Measurements from ENCODE around the gene GTPBP1. TPM values are rescaled to one million over a fixed set of nuclear protein-coding genes. Genes with fewer than 3 reads are reported as not detected.

GTPBP1 gene
- total RNA-seq, 1 experiment from 2014 or later = 28.9 TPM

DNA sequence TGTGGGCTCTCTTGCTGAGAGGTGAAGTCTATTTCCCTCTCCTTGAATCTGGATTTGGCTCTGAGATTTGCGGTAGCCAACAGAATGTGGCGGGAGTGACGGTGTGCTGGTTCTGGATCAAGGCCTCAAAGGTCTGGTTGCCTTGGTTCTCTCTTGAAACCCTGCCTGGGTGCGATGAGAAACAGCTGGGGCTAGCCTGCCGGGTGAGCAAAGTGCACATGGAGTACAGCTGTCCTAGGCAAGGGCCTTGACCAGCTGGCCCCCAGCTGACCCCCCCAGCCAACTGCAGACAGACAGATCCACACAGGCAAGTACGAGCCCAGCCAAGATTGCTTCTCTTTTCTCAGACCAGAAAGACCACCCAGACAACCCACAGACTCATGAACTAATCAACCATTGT, 39.2 kb downstream of the GTPBP1 start:
- Histone ChIP-seq H3K4me3 (no peak overlapping the region), H3K27ac (no peak overlapping the region), H3K9me3 (replicated peaks) (no peaks in the 10 kb centered on the region), H3K36me3 (peaks cover 99% of the 10 kb centered on the region), H3K27me3 (replicated peaks) (no peaks in the 10 kb centered on the region), H3K4me1 (replicated peaks) (no peaks in the 10 kb centered on the region)
- no peak for DNase-seq (ENCODE audit: low read depth in 1 of 2, low spot score in 2 of 2)

- Histone ChIP-seq H3K27me3 (replicated peaks) (no peaks in the 10 kb centered on the region), H3K9me3 (replicated peaks) (no peaks in the 10 kb centered on the region), H3K36me3 (peaks cover 99% of the 10 kb centered on the region), H3K4me1 (replicated peaks) (no peaks in the 10 kb centered on the region), H3K27ac (no peak overlapping the region), H3K4me3 (no peak overlapping the region)
- no peak for DNase-seq (ENCODE audit: low read depth in 1 of 2, low spot score in 2 of 2)
Observed at GRCh38 chr22:38745676-38746460, 40.1 kb downstream of the GTPBP1 start.

DNA sequence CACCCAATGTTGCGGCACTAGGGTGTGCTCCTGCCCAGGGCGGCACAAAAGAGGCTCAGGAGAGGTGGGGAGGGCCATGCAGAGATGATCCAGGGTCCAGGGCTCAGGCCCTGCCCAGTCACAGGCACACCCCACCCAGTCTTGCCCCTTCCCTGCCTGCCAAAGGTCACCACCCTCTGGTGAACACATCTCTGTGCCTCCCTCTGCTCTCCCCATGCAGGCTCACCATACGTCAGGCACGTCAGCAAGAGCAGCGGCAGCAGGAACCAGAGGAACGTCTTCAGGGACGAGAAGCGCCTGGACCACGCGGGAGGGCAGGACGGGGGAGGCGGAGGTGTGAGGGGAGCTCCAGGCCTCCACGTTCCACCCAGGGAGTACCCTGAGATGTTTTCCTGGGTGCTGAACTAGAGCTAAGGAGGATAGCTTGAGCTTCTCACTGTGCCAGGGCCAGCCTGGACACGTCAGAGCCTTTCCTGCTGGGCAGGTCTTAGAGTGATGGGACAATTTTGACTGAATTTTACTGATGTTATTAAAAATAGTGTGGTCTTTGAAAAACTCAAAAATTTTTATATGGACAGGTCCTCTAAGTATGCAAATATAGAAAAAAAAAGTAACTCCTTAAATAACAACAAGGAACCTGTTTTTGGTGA, 42.9 kb downstream of the GTPBP1 start:
- no peaks in the 10 kb centered on the region for H3K27me3 ChIP-seq (replicated peaks)
- no peaks in the 10 kb centered on the region; the same call in 1 of the 2 replicates for H3K4me1 ChIP-seq (replicated peaks)
- no peak overlapping the region for H3K27ac ChIP-seq
- peaks cover 98% of the 10 kb centered on the region for H3K36me3 ChIP-seq
- no peak overlapping the region for H3K4me3 ChIP-seq
- H3K9me3 ChIP-seq (replicated peaks) = no peaks in the 10 kb centered on the region
- no peak for DNase-seq (ENCODE audit: low read depth in 1 of 2, low spot score in 2 of 2)

DNA sequence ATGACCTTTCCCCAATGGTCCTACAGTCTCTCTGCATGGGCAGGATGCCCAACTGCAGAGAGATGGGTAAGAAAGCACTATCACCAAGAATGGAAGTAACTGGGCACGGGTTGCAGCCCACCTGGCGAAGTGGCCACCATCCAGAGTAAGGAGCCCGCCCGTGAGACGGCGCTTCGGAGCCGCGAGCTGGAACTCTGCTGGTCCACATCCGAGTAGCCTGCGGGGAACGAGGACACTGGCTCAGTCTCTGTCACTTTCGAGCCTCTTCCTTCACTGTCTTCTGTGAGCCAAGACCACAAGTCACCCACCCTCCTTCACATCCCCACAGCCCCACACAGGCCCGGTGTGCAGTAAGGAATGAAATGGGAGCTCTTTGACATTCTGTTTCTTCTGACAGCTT, 44.4 kb downstream of the GTPBP1 start:
- DNase-seq (ENCODE audit: low read depth in 1 of 2, low spot score in 2 of 2) = no peak
- no peaks in the 10 kb centered on the region for H3K9me3 ChIP-seq (replicated peaks)
- peaks cover 10% of the 10 kb centered on the region for H3K4me1 ChIP-seq (replicated peaks)
- no peak overlapping the region for H3K27ac ChIP-seq
- no peak overlapping the region for H3K4me3 ChIP-seq
- no peaks in the 10 kb centered on the region for H3K27me3 ChIP-seq (replicated peaks)
- peaks cover 92% of the 10 kb centered on the region for H3K36me3 ChIP-seq

DNA sequence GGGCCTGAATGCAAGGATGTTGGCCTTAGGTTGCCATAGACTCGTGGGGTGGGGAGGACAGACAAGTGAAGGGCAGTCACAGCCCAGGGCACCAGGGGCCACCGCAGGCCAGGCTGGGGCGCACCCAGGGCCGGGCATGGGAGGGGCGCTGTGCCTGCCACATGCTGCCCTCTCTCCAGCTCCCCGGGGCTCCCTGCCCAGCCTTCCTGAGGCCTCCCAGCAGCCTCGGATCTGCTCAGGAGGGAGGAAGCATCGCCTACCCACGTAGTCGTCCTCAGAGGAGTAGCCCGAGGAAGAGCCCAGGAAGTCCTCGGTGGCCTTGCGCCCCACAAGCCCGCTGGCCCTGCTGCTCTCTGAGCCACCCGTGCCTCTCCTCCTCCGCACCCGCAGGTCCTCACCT, 44.9 kb downstream of the GTPBP1 start:
- Histone ChIP-seq H3K4me3 (no peak overlapping the region), H3K36me3 (peaks cover 92% of the 10 kb centered on the region), H3K27ac (no peak overlapping the region), H3K4me1 (replicated peaks) (peaks cover 10% of the 10 kb centered on the region), H3K27me3 (replicated peaks) (no peaks in the 10 kb centered on the region), H3K9me3 (replicated peaks) (peaks cover 3% of the 10 kb centered on the region; the same call in 1 of the 2 replicates)
- no peak for DNase-seq (ENCODE audit: low read depth in 1 of 2, low spot score in 2 of 2)

DNA sequence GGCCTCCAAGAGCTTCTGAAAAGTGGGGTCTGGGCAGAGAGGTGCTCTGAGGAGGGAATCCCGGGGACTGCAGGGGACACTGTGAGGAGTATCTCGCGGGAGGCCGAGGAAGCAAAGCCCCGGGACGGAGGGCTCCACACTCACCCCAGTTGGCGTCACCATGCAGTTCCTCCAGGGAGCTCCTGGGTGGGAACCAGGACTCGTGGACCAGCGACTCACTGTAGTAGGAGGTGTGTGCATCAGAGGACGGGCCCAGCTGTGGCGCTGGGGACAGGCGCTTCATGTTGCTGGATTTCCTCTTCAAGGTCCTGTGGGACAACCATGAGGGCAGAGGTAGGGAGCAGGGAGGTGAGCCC, 45.3 kb downstream of the GTPBP1 start:
- peaks cover 89% of the 10 kb centered on the region for H3K36me3 ChIP-seq
- H3K4me3 ChIP-seq = no peak overlapping the region
- H3K9me3 ChIP-seq (replicated peaks) = peaks cover 3% of the 10 kb centered on the region; the same call in 1 of the 2 replicates
- H3K4me1 ChIP-seq (replicated peaks) = peaks cover 12% of the 10 kb centered on the region
- no peaks in the 10 kb centered on the region for H3K27me3 ChIP-seq (replicated peaks)
- no peak for DNase-seq (ENCODE audit: low read depth in 1 of 2, low spot score in 2 of 2)
- no peak overlapping the region for H3K27ac ChIP-seq

GRCh38 chr22:38751422-38752346, 45.9 kb downstream of the GTPBP1 start:
- Histone ChIP-seq H3K9me3 (replicated peaks) (peaks cover 3% of the 10 kb centered on the region; the same call in 1 of the 2 replicates), H3K36me3 (peaks cover 84% of the 10 kb centered on the region), H3K27me3 (replicated peaks) (no peaks in the 10 kb centered on the region), H3K4me3 (no peak overlapping the region), H3K27ac (no peak overlapping the region), H3K4me1 (replicated peaks) (peaks cover 18% of the 10 kb centered on the region)
- DNase-seq (ENCODE audit: low read depth in 1 of 2, low spot score in 2 of 2) = no peak

- DNase-seq (ENCODE audit: low read depth in 1 of 2, low spot score in 2 of 2) = peak in 1 of 2 experiments; percentile 34
- Histone ChIP-seq H3K9me3 (replicated peaks) (peaks cover 3% of the 10 kb centered on the region; the same call in 1 of the 2 replicates), H3K4me1 (replicated peaks) (peaks cover 25% of the 10 kb centered on the region), H3K27ac (peak overlapping the region; percentile 76; the same call in 1 of the 2 replicates), H3K36me3 (peaks cover 60% of the 10 kb centered on the region), H3K4me3 (peak overlapping the region; percentile 95), H3K27me3 (replicated peaks) (no peaks in the 10 kb centered on the region)
Observed at GRCh38 chr22:38753948-38754750, 48.4 kb downstream of the GTPBP1 start.

DNA sequence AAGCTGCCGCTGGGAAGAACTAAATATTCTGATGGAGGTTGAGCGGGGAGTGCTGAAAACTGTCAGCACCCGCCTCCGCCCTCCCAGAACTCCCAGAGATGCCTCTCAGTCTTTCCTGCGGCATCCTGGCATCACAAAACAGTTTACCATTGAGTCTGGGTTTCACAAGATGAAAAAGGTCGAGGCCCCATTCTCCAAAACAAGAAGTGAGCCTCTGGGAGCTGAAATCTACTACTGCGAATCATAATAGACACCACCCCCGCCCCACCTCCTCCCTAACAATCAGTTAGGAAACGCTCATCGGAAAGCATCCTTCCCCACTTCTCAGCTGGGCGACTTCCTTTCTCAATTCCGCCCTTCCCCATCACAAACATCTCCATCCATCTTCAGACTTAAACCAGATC, 49.0 kb downstream of the GTPBP1 start:
- peaks cover 54% of the 10 kb centered on the region for H3K36me3 ChIP-seq
- peaks cover 3% of the 10 kb centered on the region; the same call in 1 of the 2 replicates for H3K9me3 ChIP-seq (replicated peaks)
- H3K27ac ChIP-seq = peak overlapping the region; percentile 76
- peak overlapping the region; percentile 95 for H3K4me3 ChIP-seq
- peak in 1 of 2 experiments; percentile 36 for DNase-seq (ENCODE audit: low read depth in 1 of 2, low spot score in 2 of 2)
- H3K4me1 ChIP-seq (replicated peaks) = peaks cover 25% of the 10 kb centered on the region
- H3K27me3 ChIP-seq (replicated peaks) = no peaks in the 10 kb centered on the region

DNA sequence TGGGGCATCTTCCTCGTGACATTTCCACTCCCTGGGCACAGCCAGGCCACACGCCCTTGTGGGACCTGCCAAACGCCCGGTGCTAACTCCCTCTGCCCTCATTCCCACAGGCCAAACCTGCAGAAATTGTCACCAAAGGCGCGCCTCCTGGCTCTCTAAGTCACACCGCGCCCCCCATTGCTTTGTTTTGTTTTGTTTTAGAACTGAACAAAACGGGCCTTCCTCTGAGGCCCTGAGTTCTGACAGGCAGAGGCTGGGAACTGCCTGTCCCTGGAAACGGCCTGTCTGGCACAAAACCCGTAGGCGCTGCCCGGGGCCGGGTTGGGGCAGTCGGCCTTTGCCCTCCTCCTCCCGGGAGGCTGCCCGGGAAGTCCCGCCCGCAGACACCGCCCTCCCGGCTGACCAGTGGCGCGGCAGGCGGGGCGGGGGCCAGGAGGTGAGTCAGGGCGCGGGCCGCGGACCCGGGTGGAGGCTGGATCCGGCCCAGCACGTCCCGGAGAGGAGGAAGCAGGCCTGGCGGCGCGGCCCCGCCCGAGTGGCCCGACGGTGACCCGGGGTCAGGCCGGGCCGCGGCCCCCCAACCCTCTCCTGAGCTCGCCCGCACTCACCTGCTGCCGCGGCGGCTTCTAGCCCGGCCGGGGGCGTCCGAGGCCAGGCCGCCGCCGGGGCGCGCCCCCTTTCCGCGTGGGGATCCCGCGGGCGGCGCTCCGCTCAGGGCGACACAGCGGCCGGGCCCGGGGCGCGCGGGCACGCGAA, 49.6 kb downstream of the GTPBP1 start:
- Histone ChIP-seq H3K9me3 (replicated peaks) (peaks cover 3% of the 10 kb centered on the region; the same call in 1 of the 2 replicates), H3K4me3 (peak overlapping the region; percentile 95), H3K27me3 (replicated peaks) (no peaks in the 10 kb centered on the region), H3K4me1 (replicated peaks) (peaks cover 25% of the 10 kb centered on the region), H3K36me3 (peaks cover 48% of the 10 kb centered on the region), H3K27ac (peak overlapping the region; percentile 76)
- peak; percentile 86 to 89 for DNase-seq (ENCODE audit: low read depth in 1 of 2, low spot score in 2 of 2)

- Histone ChIP-seq H3K4me3 (peak within 1 kb of the TSS; percentile 95), H3K9me3 (replicated peaks) (peaks cover 3% of the 10 kb centered on the region; the same call in 1 of the 2 replicates), H3K4me1 (replicated peaks) (peaks cover 31% of the 10 kb centered on the region), H3K27me3 (replicated peaks) (no peaks in the 10 kb centered on the region), H3K27ac (peak within 1 kb of the TSS; percentile 76), H3K36me3 (peaks cover 41% of the 10 kb centered on the region)
- DNase-seq (ENCODE audit: low read depth in 1 of 2, low spot score in 2 of 2) = peak; percentile 67 to 88
Observed at GRCh38 chr22:38755911-38756532, 50.3 kb downstream of the GTPBP1 start, which contains the start of gene SUN2. Gene SUN2 (minus strand): TSS chr22:38755998. CDS start chr22:38752628, 3,370 bp downstream.

All from SJSA1 (cell line).